Hepatocyte (in vitro differentiated cells): ENCODE data around the gene EDEM2. TPM values are rescaled to one million over a fixed set of nuclear protein-coding genes. Genes with fewer than 3 reads are reported as not detected.
"Not testable (repeated sequence)": the region's sequence is repeated elsewhere in the genome, so short reads cannot be mapped to it uniquely, and the experiment has no call there.

Experiments
- DNase-seq: peaks from one replicate; pipeline ENCODE4 v3.0.0-alpha.2; 2016; ENCODE audit warnings: low spot score
- H2AFZ ChIP-seq: fragments of 200-600 bp; sonication (generic); 2 replicates; pipeline ENCODE4 v1.6.0; 2016; ENCODE audit warnings: antibody characterized with exemption, mild to moderate bottlenecking
- H3K27ac ChIP-seq: fragments of 200-600 bp; sonication (generic); 2 replicates; pipeline ENCODE4 v1.5.1; 2016; ENCODE audit warnings: mild to moderate bottlenecking
- H3K27me3 ChIP-seq: fragments of 200-600 bp; sonication (generic); 2 replicates; pipeline ENCODE4 v1.6.1; 2016
- H3K36me3 ChIP-seq: fragments of 200-600 bp; sonication (generic); replicated peaks from 2 replicates; pipeline ENCODE4 v1.5.1; 2016; ENCODE audit warnings: low read depth; ENCODE audit not compliant: insufficient read depth
- H3K4me1 ChIP-seq: fragments of 200-600 bp; sonication (generic); 2 replicates; pipeline ENCODE4 v1.5.1; 2016; ENCODE audit warnings: mild to moderate bottlenecking, moderate library complexity; ENCODE audit not compliant: insufficient read depth
- H3K4me2 ChIP-seq: fragments of 200-600 bp; sonication (generic); 2 replicates; pipeline ENCODE4 v1.6.0; 2016
- H3K4me3 ChIP-seq: fragments of 200-600 bp; sonication (generic); 2 replicates; pipeline ENCODE4 v1.5.1; 2016; ENCODE audit warnings: mild to moderate bottlenecking
- H3K79me2 ChIP-seq: fragments of 200-600 bp; sonication (generic); 2 replicates; pipeline ENCODE4 v1.6.0; 2017; ENCODE audit warnings: mild to moderate bottlenecking
- H3K9me2 ChIP-seq: fragments of 200-600 bp; sonication (generic); replicated peaks from 2 replicates; pipeline ENCODE4 v1.6.0; 2017; ENCODE audit warnings: mild to moderate bottlenecking; ENCODE audit not compliant: insufficient read depth
- H3K9me3 ChIP-seq: fragments of 200-600 bp; sonication (generic); 2 replicates; pipeline ENCODE4 v1.5.1; 2016; ENCODE audit warnings: low read depth, mild to moderate bottlenecking
- H4K20me1 ChIP-seq: fragments of 200-600 bp; sonication (generic); 2 replicates; pipeline ENCODE4 v1.6.0; 2016; ENCODE audit warnings: mild to moderate bottlenecking; ENCODE audit not compliant: insufficient read depth, poor library complexity, severe bottlenecking
- EZH2 ChIP-seq: fragments of 200-600 bp; sonication (generic); IDR thresholded peaks from 2 replicates; pipeline ENCODE4 v1.6.1; 2016; ENCODE audit warnings: antibody characterized with exemption, mild to moderate bottlenecking, borderline replicate concordance
- EZH2phosphoT487 ChIP-seq: fragments of 200-600 bp; sonication (generic); IDR thresholded peaks from one replicate; pipeline ENCODE4 v1.6.1; 2018; ENCODE audit warnings: antibody characterized with exemption, mild to moderate bottlenecking, low read depth, moderate library complexity; ENCODE audit not compliant: unreplicated experiment, severe bottlenecking
- WGBS: methylation state at CpG from one replicate; pipeline ENCODE4 v1.1.6; 2016; ENCODE audit warnings: low lambda C conversion rate; ENCODE audit errors: missing lambda C conversion rate; 5-methylcytosine and 5-hydroxymethylcytosine counted together
- polyA plus RNA-seq: library from polyadenylated mRNA; unstranded; fragments of >200 nt; fragmentation: Nextera tagmentation; extraction: Ambion mirVana; gene quantifications from 2 replicates; pipeline ENCODE4 v1.2.1, GENCODE V29; 2016
- total RNA-seq: library from RNA; depleted of rRNA; stranded (reverse); fragments of >200 nt; gene quantifications from 2 replicates; pipeline ENCODE4 v1.2.3, GENCODE V29; 2014
- TF ChIP-seq, protein P1 (sequence below): fragments of 200-600 bp; sonication (generic); IDR thresholded peaks from 2 replicates; pipeline ENCODE4 v1.5.1; 2016; ENCODE audit warnings: antibody characterized with exemption, mild to moderate bottlenecking; ENCODE audit not compliant: poor library complexity

The EDEM2 gene
- total and polyA plus RNA-seq, 2 experiments from 2014 or later, result 24.7 to 40.8 TPM

DNA sequence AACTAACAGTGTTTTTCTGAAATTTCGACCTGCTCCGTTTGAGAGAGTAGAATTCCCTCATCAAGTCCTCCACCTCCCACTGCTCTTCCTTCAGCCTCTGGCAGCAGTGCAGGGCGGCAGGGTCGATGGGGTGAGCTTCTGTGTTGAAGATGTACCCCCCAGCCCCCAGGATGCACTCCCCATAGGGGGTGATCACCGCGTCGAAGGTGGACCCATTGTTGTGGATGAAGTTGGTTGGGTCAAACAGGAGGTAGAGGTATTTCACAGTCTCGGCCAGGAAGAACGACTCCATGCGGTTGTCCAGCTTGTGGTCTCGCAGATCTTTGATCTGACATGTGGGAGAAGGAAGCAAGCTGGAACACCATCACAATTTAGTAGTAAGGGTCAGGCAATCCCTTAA, 31.5 kb downstream of the EDEM2 start:
- Histone ChIP-seq H3K27ac (no peak overlapping the region), H3K9me3 (no peaks in the 10 kb centered on the region), H2AFZ (no peak overlapping the region), H3K4me1 (no peaks in the 10 kb centered on the region), H3K36me3 (no peaks in the 10 kb centered on the region), H3K4me3 (no peak overlapping the region), H4K20me1 (no peaks in the 10 kb centered on the region), H3K79me2 (no peaks in the 10 kb centered on the region), H3K9me2 (no peaks in the 10 kb centered on the region), H3K27me3 (no peaks in the 10 kb centered on the region), H3K4me2 (no peak overlapping the region)
- no peak for DNase-seq
- TF ChIP-seq EZH2 (no peak), EZH2phosphoT487 (no peak)
- TF ChIP-seq, protein P1, sequence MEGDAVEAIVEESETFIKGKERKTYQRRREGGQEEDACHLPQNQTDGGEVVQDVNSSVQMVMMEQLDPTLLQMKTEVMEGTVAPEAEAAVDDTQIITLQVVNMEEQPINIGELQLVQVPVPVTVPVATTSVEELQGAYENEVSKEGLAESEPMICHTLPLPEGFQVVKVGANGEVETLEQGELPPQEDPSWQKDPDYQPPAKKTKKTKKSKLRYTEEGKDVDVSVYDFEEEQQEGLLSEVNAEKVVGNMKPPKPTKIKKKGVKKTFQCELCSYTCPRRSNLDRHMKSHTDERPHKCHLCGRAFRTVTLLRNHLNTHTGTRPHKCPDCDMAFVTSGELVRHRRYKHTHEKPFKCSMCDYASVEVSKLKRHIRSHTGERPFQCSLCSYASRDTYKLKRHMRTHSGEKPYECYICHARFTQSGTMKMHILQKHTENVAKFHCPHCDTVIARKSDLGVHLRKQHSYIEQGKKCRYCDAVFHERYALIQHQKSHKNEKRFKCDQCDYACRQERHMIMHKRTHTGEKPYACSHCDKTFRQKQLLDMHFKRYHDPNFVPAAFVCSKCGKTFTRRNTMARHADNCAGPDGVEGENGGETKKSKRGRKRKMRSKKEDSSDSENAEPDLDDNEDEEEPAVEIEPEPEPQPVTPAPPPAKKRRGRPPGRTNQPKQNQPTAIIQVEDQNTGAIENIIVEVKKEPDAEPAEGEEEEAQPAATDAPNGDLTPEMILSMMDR, result no peak
- 95% methylated on average over 11 of the region's 11 CpGs for WGBS

DNA sequence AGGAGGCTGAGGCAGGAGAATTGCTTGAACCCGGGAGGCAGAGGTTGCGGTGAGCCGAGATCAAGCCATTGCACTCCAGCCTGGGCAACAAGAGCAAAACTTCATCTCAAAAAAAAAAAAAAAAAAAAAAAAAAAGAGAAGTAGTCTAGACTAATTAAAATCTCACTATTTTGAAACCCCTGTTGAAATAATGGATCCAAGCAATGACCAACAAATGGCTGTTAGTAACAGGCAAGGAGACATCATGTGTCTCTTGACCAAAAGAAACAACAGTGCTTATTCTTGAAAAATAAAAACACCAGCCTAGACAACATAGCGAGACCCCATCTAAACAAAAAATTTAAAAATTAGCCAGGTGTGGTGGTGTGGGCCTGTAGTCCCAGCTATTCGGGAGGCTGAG, 34.9 kb downstream of the EDEM2 start:
- H3K27ac ChIP-seq, H3K79me2 ChIP-seq, H3K9me3 ChIP-seq, H2AFZ ChIP-seq, H3K36me3 ChIP-seq, H4K20me1 ChIP-seq, H3K9me2 ChIP-seq, DNase-seq, H3K27me3 ChIP-seq, H3K4me1 ChIP-seq, H3K4me3 ChIP-seq, H3K4me2 ChIP-seq: not testable (repeated sequence)
- WGBS, result 97% methylated on average over 5 of the region's 5 CpGs

DNA sequence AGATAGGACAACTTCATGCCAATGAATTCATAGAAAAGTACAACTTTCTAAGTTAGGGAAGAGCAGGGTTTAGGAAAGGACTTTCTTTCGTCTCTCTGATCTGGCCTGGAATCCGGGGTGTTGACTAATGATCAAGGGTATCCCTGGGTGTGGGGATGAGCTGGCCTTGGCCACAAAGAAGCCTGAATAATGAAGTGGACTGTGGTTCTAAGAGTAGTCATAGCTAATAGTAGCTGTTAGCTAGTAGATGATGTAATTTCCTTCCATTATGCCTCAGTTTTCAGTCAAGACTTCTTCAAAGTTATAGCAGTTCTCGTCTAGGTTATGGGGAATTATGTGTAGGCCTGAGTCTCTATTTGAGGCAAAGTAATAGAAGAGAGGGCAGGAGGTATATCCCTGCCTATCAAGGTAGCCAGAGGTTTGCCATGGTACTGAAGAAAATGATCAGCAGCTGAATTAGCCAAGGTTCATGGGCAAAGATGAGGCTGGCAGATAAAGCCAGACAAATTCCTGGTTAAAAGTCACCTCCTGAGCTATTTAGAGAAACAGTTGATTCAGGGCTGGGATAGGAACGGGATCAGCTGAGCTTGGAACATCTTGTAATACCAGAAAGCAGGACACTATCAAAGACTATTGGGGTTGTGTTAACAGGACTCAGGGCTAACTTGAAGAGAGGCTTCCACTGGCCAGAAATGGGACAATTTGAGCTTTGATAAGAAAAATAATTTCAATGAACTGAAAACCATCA, 35.8 kb downstream of the EDEM2 start:
- Histone ChIP-seq H3K36me3 (no peaks in the 10 kb centered on the region), H4K20me1 (no peaks in the 10 kb centered on the region), H3K4me1 (no peaks in the 10 kb centered on the region), H3K9me3 (no peaks in the 10 kb centered on the region), H3K27ac (no peak overlapping the region), H3K4me3 (no peak overlapping the region), H3K27me3 (no peaks in the 10 kb centered on the region), H3K79me2 (no peaks in the 10 kb centered on the region), H3K4me2 (no peak overlapping the region), H2AFZ (no peak overlapping the region), H3K9me2 (no peaks in the 10 kb centered on the region)
- 88% methylated on average over 4 of the region's 4 CpGs for WGBS
- TF ChIP-seq, protein P1, result no peak
- TF ChIP-seq EZH2 (no peak), EZH2phosphoT487 (no peak)
- DNase-seq, result no peak

DNA sequence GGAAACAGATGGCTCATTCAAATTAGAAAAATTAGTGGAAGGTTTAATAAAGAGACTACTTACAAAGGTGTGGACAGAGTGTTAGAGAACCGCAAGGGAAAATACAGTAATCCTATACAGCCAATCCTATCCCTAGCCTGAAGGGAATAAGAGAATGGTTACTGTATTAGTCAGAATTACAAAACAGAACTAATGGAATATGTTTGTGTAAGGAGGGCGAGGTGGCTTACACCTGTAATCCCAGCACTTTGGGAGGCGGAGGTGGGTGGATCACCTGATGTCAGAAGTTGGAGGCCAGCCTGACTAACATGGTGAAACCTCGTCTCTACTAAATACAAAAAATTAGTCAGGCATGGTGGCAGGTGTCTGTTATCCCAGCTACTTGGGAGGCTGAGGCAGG, 38.2 kb downstream of the EDEM2 start:
- DNase-seq, result no peak
- Histone ChIP-seq H3K4me3 (no peak overlapping the region), H3K4me1 (no peaks in the 10 kb centered on the region), H3K4me2 (no peak overlapping the region), H3K9me3 (no peaks in the 10 kb centered on the region), H2AFZ (no peak overlapping the region), H3K27ac (no peak overlapping the region), H4K20me1 (no peaks in the 10 kb centered on the region), H3K9me2 (no peaks in the 10 kb centered on the region), H3K27me3 (no peaks in the 10 kb centered on the region), H3K79me2 (no peaks in the 10 kb centered on the region), H3K36me3 (no peaks in the 10 kb centered on the region)
- 93% methylated on average over 4 of the region's 4 CpGs for WGBS
- TF ChIP-seq EZH2phosphoT487 (no peak), EZH2 (no peak)
- TF ChIP-seq, protein P1, result no peak
